Measurements from ENCODE around the gene LDLRAD4.

Gene LDLRAD4

DNA sequence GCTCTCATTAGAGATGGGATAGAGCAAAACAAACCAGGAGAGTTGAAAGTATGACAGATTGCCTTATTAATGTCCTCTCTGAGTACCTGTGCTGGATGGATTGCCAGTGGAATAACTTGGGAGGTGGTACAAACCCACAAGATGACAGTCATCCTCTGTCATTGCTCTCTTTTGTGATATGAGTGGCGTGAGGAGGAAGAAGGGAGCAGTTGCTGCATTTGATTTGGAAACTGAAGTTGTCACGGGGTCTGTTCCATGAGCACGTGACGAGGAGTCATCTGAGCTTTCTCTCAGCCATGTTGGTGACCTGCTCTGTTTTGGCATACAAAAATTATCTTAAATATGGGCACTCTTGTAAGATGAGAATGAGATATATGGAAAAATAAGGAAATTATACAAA lies 302.9 kb downstream of the LDLRAD4 start:
- TF ChIP-seq, protein P1, sequence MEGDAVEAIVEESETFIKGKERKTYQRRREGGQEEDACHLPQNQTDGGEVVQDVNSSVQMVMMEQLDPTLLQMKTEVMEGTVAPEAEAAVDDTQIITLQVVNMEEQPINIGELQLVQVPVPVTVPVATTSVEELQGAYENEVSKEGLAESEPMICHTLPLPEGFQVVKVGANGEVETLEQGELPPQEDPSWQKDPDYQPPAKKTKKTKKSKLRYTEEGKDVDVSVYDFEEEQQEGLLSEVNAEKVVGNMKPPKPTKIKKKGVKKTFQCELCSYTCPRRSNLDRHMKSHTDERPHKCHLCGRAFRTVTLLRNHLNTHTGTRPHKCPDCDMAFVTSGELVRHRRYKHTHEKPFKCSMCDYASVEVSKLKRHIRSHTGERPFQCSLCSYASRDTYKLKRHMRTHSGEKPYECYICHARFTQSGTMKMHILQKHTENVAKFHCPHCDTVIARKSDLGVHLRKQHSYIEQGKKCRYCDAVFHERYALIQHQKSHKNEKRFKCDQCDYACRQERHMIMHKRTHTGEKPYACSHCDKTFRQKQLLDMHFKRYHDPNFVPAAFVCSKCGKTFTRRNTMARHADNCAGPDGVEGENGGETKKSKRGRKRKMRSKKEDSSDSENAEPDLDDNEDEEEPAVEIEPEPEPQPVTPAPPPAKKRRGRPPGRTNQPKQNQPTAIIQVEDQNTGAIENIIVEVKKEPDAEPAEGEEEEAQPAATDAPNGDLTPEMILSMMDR (IDR thresholded peaks at IDR 0.05; ENCODE audit: unreplicated experiment in 3 of 3) = no peak
- Mint-ChIP-seq H3K27ac (no peak overlapping the region), H3K27me3 (ENCODE audit: low read depth) (peaks cover 6% of the 10 kb centered on the region), H3K36me3 (ENCODE audit: low read depth) (peaks cover 8% of the 10 kb centered on the region), H3K4me1 (peaks cover 6% of the 10 kb centered on the region), H3K4me3 (no peak overlapping the region), H3K9me3 (peaks cover 15% of the 10 kb centered on the region)

DNA sequence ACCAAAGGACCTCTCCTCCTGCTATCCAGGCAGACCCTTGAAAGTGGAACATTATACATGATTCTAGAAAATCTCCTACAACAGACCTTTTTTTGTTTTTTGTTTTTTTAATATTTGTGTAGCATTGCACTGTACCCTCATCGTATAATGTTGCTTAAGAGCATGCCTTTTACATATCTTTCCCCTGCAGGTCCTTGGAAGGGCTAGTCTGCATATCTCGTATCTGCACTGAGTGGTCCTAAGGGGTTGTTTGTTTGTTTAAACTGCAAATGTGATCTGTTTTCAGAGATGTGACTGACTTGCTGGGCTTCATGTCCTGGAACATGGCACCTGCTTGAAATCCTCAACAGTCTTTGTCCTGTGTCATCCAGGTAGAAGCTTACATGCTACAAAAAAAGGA lies 303.7 kb downstream of the LDLRAD4 start:
- Mint-ChIP-seq H3K36me3 (ENCODE audit: low read depth) (peaks cover 8% of the 10 kb centered on the region), H3K27me3 (ENCODE audit: low read depth) (peaks cover 6% of the 10 kb centered on the region), H3K9me3 (peaks cover 13% of the 10 kb centered on the region), H3K4me3 (no peak overlapping the region), H3K27ac (no peak overlapping the region), H3K4me1 (peaks cover 6% of the 10 kb centered on the region)
- TF ChIP-seq, protein P1 (IDR thresholded peaks at IDR 0.05; ENCODE audit: unreplicated experiment in 3 of 3) = no peak

DNA sequence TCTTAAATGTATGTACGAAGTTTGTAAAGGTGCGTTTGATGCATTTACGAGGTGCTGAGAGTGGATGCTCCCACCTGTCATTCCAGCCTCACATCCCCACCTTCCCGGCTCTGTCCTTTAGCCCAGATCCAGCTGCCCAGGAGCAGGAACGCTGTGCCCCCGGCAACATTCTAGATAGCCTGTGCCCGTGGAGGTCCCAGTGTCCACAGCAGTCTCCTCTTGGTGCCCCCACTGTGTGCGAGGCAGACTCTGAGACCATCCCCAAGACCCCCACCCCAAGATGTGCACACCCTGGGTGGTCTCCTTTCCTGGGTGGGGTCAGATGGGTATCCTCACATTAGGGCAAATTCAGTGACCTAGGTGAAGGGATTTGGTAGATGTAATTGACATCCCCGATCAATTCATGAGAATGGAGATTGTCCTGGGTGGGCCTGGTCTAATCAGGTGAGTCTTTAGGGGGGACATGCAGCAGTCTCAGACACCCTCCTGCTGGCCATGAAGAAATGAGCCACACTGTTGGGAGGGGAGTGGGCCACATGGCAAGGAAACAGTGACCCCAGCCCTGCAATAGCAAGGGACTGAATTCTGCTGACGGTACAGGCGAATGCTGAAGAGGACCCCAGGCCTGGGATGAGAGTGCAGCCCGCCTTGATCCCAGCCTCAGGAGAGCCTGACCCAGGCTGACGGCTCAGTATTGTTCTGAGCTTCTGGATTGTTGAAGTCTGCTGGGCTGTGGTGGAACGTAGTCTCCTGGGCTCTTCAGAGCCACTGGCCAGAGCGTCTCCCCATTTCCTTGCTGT lies 304.5 kb downstream of the LDLRAD4 start:
- Mint-ChIP-seq H3K27me3 (ENCODE audit: low read depth) (peaks cover 6% of the 10 kb centered on the region), H3K27ac (no peak overlapping the region), H3K4me1 (peaks cover 6% of the 10 kb centered on the region), H3K4me3 (no peak overlapping the region), H3K9me3 (peaks cover 8% of the 10 kb centered on the region), H3K36me3 (ENCODE audit: low read depth) (peaks cover 6% of the 10 kb centered on the region)
- TF ChIP-seq, protein P1 (IDR thresholded peaks at IDR 0.05; ENCODE audit: unreplicated experiment in 3 of 3) = no peak

DNA sequence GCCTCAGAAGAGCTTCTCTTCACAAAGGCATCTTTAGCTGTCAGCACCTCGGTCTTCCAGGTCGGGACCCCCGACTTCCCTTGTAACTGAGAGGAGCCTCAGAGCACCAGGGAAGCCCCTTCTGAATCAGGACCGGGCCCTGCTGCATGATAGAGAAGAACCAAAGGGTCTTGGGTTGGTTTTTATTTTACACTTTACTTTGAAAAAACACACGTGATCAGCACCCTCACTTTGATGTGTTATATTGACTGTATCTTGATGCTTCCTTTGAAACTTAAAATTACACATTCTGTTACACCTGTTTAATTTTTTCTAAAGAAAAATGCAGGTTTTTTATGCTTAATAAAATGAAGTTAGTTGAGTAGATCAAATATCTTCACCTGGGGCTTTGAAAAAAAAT lies 305.5 kb downstream of the LDLRAD4 start:
- TF ChIP-seq, protein P1 (IDR thresholded peaks at IDR 0.05; ENCODE audit: unreplicated experiment in 3 of 3) = no peak
- Mint-ChIP-seq H3K4me3 (no peak overlapping the region), H3K4me1 (peaks cover 6% of the 10 kb centered on the region), H3K36me3 (ENCODE audit: low read depth) (no peaks in the 10 kb centered on the region), H3K9me3 (peaks cover 2% of the 10 kb centered on the region), H3K27me3 (ENCODE audit: low read depth) (peaks cover 6% of the 10 kb centered on the region), H3K27ac (no peak overlapping the region)

DNA sequence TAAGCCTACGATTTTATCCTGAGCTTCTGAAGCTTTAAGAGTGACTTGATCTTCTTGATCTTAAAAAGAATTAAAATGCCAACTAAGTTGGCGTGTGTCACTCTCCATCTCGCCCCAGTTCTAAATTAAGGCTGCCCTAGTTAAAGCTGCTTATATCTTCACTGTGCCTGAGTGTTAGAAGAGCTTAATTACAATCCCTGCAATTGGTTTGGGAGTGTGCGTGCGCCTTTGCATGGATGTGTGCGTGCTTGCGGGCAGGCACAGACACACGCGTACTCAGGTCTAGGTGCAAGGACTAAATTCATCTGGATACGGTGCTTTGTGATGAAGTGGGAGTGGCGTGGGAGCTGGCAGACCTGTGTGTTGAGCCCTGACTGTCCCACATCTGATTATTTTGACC lies 306.3 kb downstream of the LDLRAD4 start:
- no peak overlapping the region for H3K27ac Mint-ChIP-seq
- H3K4me3 Mint-ChIP-seq = no peak overlapping the region
- no peaks in the 10 kb centered on the region for H3K9me3 Mint-ChIP-seq
- peaks cover 9% of the 10 kb centered on the region for H3K4me1 Mint-ChIP-seq
- peaks cover 4% of the 10 kb centered on the region for H3K27me3 Mint-ChIP-seq (ENCODE audit: low read depth)
- TF ChIP-seq, protein P1 (IDR thresholded peaks at IDR 0.05; ENCODE audit: unreplicated experiment in 3 of 3) = no peak
- no peaks in the 10 kb centered on the region for H3K36me3 Mint-ChIP-seq (ENCODE audit: low read depth)

Data from nephron (organoid).